Kidney glomerular epithelial cell (primary cell): Measurements from ENCODE around the gene RGMB.
A peak's percentile ranks its signal among the peaks of the same experiment; 100 is the strongest.

Experiments used
- DNase-seq: peaks from one replicate; lab custom pipeline; 2025; lab: John Stamatoyannopoulos, UW

RGMB gene

DNA sequence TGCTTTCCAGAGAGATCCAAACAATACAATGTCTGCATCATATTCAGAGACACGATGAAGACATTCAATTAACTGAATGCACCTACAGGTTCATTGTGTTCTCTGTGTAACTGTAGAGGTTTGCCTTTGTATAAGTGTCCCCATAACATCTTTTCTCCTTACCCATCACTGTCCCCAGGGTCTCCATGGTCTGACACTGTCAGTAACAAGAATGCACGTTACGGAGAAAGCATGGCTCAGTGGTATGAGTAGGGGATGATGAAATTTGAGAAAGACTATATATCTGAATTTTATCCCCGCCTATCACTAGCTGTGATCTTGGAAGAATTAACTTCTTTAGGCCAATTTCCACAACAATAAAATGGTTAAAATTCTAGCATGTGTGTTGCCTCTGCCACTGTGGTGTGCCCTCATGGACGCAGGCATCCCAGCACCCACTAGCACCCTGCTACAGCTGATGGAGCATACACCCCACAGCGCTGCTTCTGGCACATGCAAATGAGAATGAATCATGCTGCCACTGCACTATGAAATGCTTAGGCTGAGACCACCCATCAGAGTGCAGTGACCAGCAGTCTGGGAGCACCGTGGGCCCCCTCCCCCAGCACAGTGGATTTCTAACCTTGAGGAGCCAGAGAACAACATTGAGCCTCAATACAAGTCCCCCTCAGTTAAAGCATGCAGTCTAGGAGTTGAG is 54.3 kb downstream of the RGMB start:
- DNase-seq, result no peak

DNA sequence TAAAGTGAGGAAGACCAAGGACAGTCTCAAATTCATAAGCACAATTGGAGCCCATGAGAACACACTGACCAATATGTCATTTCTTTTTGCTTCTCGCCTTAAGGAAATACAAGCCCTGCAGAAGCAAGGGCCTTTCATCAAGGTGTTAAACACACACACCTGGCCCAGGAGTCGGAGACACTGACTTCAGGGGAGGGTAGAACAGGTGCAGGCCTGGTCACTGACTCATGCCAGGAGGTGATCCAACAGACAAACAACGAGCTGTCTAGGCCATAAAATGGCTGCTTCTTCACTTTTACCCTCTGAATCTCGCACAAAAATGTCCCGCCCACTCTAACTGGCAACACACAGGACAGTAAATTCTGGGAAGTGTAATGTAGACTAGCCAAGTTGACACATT is 62.7 kb downstream of the RGMB start:
- no peak for DNase-seq

DNA sequence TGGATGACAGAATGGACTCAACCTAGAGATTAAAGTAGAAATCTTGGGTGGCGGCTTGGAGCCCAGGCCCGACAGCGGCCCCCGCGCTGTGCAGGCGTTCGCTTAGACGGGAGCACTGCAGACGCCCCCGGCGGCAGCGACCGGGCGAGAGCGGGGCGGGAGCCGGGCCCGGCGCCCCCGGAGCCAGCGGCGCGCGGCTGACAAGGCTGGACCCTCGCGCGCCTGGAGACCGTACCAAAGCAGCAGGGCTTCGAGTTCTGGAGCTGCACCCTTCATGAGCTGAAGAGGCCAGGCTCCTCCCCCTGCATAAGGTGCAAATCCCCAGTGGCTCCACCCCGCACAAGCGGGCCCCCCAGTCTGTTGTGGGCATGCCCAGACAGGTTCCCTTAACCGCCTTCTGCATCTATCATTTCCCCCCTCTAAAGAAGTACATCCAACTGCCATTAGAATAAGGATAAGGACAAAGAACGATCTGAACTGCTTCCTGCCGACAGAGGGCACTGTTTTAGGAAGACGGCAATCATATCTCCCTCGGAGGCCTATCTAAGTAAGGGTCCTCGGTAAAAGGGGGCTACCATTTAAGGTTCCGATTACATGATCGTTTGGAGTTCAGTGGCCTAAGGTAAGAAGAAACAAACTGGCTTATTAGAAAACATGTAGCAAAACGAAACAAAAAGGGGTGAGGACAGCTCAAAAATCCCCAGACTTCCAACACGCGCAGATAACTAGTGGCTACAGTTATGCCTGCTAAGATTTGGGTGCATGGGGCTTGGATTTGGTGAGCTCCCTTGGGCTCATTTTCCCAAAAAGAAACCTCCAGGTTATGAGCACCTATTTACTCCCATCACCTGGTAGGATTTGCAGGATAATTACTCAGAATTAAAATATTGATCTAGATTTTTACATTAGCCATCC is 66.3 kb downstream of the RGMB start:
- peak; percentile 26 for DNase-seq

DNA sequence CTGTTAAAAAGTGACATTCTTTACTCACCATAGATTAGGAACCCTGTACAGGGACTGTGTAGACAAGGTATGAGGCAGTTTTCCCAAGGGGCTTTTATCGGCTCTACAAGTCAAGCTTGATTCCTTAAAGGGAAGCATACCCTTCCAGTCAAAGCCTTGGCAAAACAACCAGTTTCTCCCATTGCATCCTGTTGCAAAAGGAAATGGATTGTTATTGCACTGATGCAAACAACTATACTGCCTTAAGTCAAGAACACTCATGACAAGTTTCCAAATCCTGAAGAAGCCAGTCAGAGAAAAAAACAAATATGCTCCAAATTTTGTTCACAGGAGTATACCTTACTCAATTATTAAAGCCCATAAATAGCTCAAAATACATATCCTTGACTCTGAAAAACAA is 67.5 kb downstream of the RGMB start:
- no peak for DNase-seq

DNA sequence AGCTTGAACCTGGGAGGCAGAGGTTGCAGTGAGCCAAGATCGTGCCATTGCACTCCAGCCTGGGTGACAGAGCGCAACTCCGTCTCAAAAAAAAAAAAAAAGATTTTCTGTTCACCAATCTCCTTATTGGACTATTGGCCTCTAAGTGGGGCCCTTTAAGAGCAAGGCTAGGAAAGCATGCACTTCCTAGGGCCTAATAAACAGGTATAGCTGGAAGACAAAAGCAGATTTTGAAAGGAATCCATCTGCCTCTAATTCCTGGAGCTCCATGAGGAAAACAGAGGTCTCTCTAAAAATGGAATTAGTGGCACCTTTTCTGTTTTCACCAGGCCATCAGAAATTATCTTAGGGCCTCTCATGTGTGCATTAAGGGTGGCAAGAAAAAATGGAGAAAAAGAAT is 70.0 kb downstream of the RGMB start:
- no peak for DNase-seq

DNA sequence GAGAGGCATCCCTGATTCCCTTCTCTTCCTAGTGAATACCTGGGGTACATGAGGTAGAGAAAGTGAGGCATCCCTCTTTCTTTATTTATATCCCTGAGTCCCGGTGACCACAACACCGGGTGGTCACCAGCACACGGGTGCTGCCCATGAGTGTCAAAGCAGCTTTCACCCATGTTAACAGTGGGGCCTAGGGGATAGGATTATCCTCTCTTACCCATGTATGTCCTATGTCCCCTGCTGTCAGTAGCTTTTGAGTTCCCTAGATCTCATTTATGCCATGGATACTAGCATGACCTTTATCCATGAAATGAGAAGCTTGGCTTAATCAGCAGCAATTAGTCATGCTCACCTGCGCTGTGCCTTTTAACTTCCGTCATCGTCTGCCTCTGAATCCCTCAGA is 71.4 kb downstream of the RGMB start:
- no peak for DNase-seq

DNA sequence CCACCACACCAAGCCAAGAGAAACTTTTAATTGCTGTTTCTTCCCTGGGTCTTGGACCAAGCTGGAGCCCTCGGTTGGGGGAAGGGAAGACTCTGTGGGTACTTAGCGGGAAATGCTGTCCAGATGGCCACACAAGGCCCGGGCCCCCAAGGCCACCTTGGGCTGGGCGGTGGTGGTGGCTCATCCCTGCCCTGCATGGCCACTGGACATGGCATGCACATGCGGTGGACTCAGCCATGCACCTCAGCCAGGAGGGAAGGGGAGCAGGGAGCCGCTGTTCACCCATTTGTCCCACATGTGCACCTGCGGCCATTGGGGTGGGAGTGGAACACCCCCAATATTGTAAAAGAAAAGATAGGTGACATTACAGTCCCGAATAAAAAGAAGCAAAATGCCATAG is 72.4 kb downstream of the RGMB start:
- DNase-seq, result no peak
